CD14-positive monocyte (primary cell): ENCODE results near the gene SCAMP5. TPM values are rescaled to one million over a fixed set of nuclear protein-coding genes. Genes with fewer than 3 reads are reported as not detected.

Source experiments
- DNase-seq, 3 donors: peaks; one replicate each; pipeline ENCODE4 v3.0.0-alpha.2; 2011 to 2022
- H2AFZ ChIP-seq: 2 replicates; pipeline ENCODE4 v1.6.0; 2012; ENCODE audit warnings: mild to moderate bottlenecking, low read depth, low read length, inconsistent platforms; ENCODE audit not compliant: insufficient read depth, poor library complexity, severe bottlenecking
- H3K27ac ChIP-seq, 2 donors: 1 replicate in 1 of 2; 2 replicates in 1 of 2; pipeline ENCODE4 v1.5.1; 2012 to 2013; ENCODE audit warnings: low read length in 2 of 2, control low read depth in 1 of 2, inconsistent platforms in 1 of 2, low read depth in 1 of 2, mild to moderate bottlenecking in 1 of 2
- H3K27me3 ChIP-seq, 2 donors: one replicate each; pipeline versions ENCODE4 v1.6.0 to v1.6.1; 2011 to 2013; ENCODE audit warnings: low read length in 2 of 2; ENCODE audit not compliant: control insufficient read depth in 2 of 2, insufficient read depth in 2 of 2
- H3K36me3 ChIP-seq, 2 donors: replicated peaks in 1 of 2; 1 replicate in 1 of 2; 2 replicates in 1 of 2; pipeline versions ENCODE4 v1.5.1 to v1.6.1; 2012 to 2013; ENCODE audit warnings: low read length in 2 of 2, control low read depth in 1 of 2, inconsistent platforms in 1 of 2, mild to moderate bottlenecking in 1 of 2; ENCODE audit not compliant: insufficient read depth in 2 of 2, control insufficient read depth in 1 of 2
- H3K4me1 ChIP-seq, 2 donors: 1 replicate in 1 of 2; 2 replicates in 1 of 2; pipeline versions ENCODE4 v1.5.1 to v1.6.1; 2012 to 2013; ENCODE audit warnings: low read length in 2 of 2, control low read depth in 1 of 2, inconsistent platforms in 1 of 2, mild to moderate bottlenecking in 1 of 2, moderate library complexity in 1 of 2; ENCODE audit not compliant: insufficient read depth in 2 of 2, control insufficient read depth in 1 of 2
- H3K4me2 ChIP-seq: replicated peaks from 2 replicates; pipeline ENCODE3; 2012; ENCODE audit warnings: low read length, moderate library complexity, mild to moderate bottlenecking; ENCODE audit not compliant: poor library complexity, severe bottlenecking; ENCODE audit errors: extremely low read depth
- H3K4me3 ChIP-seq, 3 experiments: fragments of 200-600 bp in 1 of 3; sonication (generic) in 1 of 3; replicated peaks in 1 of 3; 1 replicate in 2 of 3; 2 replicates in 1 of 3; pipeline ENCODE4 v1.5.1; 2011 to 2013; ENCODE audit warnings: low read length in 3 of 3, mild to moderate bottlenecking in 3 of 3, control low read depth in 2 of 3, low read depth in 2 of 3, inconsistent platforms in 1 of 3, moderate library complexity in 1 of 3
- H3K79me2 ChIP-seq: 2 replicates; pipeline ENCODE4 v1.6.0; 2012; ENCODE audit warnings: mild to moderate bottlenecking, control low read depth, inconsistent platforms, low read length, moderate library complexity; ENCODE audit not compliant: insufficient read depth
- H3K9ac ChIP-seq: 2 replicates; pipeline ENCODE4 v1.6.0; 2017; ENCODE audit warnings: low read length, mild to moderate bottlenecking; ENCODE audit not compliant: insufficient read depth, poor library complexity, severe bottlenecking
- H3K9me3 ChIP-seq, 2 donors: replicated peaks in 1 of 2; 1 replicate in 1 of 2; 2 replicates in 1 of 2; pipeline versions ENCODE4 v1.5.1 to v1.6.1; 2012 to 2013; ENCODE audit warnings: low read length in 2 of 2, control low read depth in 1 of 2; ENCODE audit not compliant: control insufficient read depth in 1 of 2, insufficient read depth in 1 of 2
- H4K20me1 ChIP-seq: 2 replicates; pipeline ENCODE4 v1.6.0; 2012; ENCODE audit warnings: mild to moderate bottlenecking, low read length, control low read depth, moderate library complexity; ENCODE audit not compliant: insufficient read depth
- H3K27ac Mint-ChIP-seq, 7 donors: one replicate each; pipeline ENCODE4 v1.8.0; 2020; ENCODE audit warnings: mild to moderate bottlenecking in 7 of 7, mixed read lengths in 7 of 7, moderate library complexity in 6 of 7, inconsistent platforms in 2 of 7
- H3K27me3 Mint-ChIP-seq, 3 donors: one replicate each; pipeline ENCODE4 v1.8.0; 2021 to 2022; ENCODE audit warnings: low read depth in 3 of 3, mild to moderate bottlenecking in 3 of 3, mixed read lengths in 3 of 3, moderate library complexity in 3 of 3, inconsistent platforms in 1 of 3
- H3K36me3 Mint-ChIP-seq, 2 donors: one replicate each; pipeline ENCODE4 v1.8.0; 2020; ENCODE audit warnings: mixed read lengths in 2 of 2, inconsistent platforms in 1 of 2, mild to moderate bottlenecking in 1 of 2
- H3K4me1 Mint-ChIP-seq: one replicate; pipeline ENCODE4 v1.8.0; 2020; ENCODE audit warnings: mild to moderate bottlenecking, mixed read lengths
- H3K4me3 Mint-ChIP-seq, 2 donors: one replicate each; pipeline ENCODE4 v1.8.0; 2020; ENCODE audit warnings: mild to moderate bottlenecking in 2 of 2, mixed read lengths in 2 of 2, moderate library complexity in 1 of 2
- H3K9me3 Mint-ChIP-seq, 7 donors: one replicate each; pipeline ENCODE4 v1.8.0; 2020 to 2022; ENCODE audit warnings: mixed read lengths in 7 of 7, mild to moderate bottlenecking in 6 of 7, moderate library complexity in 6 of 7, inconsistent platforms in 2 of 7
- CTCF ChIP-seq: fragments of 200-600 bp; IDR thresholded peaks from one replicate; pipeline ENCODE4 v1.8.0; 2022; ENCODE audit warnings: antibody characterized with exemption, mild to moderate bottlenecking
- WGBS: methylation state at CpG from one replicate; pipeline ENCODE4 v1.1.5; 2013; ENCODE audit warnings: missing lambda C conversion rate; ENCODE audit not compliant: insufficient coverage; 5-methylcytosine and 5-hydroxymethylcytosine counted together
- intact Hi-C, 2 donors: fragments of 100-400 bp; cut with micrococcal nuclease; formaldehyde crosslinking; loops; one replicate each; pipeline versions ENCODE4 v1.15.0 to v1.15.1; 2023
- polyA plus RNA-seq, 3 donors: library from polyadenylated mRNA; depleted of rRNA in 1 of 3; unstranded in 2 of 3; stranded (reverse) in 1 of 3; fragments of 300-500 nt in 2 of 3; fragments of >200 nt in 1 of 3; fragmentation: Illumina TruSeq in 2 of 3; gene quantifications; 1 replicate in 2 of 3; 2 replicates in 1 of 3; pipeline ENCODE4 v1.2.3, GENCODE V29; 2012 to 2021

SCAMP5 gene
- polyA plus RNA-seq, 3 donors = 0.08 to 0.32 TPM; not detected in 1

GRCh38 chr15:75061272-75061671 lies 65.9 kb downstream of the SCAMP5 start:
- no peak overlapping the region for H3K4me2 ChIP-seq
- H3K36me3 Mint-ChIP-seq = peaks cover 3 to 5% of the 10 kb centered on the region in 2 donors
- peaks cover 57 to 64% of the 10 kb centered on the region in 2 donors for H3K4me1 ChIP-seq

GRCh38 chr15:75062706-75063105 lies 67.3 kb downstream of the SCAMP5 start:
- H3K36me3 ChIP-seq = no peaks in the 10 kb centered on the region
- no peak overlapping the region for H3K4me2 ChIP-seq
- no peaks in the 10 kb centered on the region for H3K9me3 ChIP-seq
- no peak overlapping the region for H3K27ac ChIP-seq
- Mint-ChIP-seq H3K27me3 (peaks cover 0 to 5% (median 0%) of the 10 kb centered on the region in 3 donors), H3K4me1 (peaks cover 71% of the 10 kb centered on the region), H3K36me3 (peaks cover 6 to 13% of the 10 kb centered on the region in 2 donors), H3K4me3 (no peak overlapping the region), H3K27ac (peak overlapping the region in 3 of 7 donors; percentile 86 to 93 (median 90)), H3K9me3 (peaks cover 0 to 2% (median 0%) of the 10 kb centered on the region in 7 donors)
- no peaks in the 10 kb centered on the region for H3K79me2 ChIP-seq
- DNase-seq = no peak
- H2AFZ ChIP-seq = no peak overlapping the region
- H4K20me1 ChIP-seq = no peaks in the 10 kb centered on the region
- no peak overlapping the region for H3K9ac ChIP-seq
- no peak for TF ChIP-seq CTCF
- no peaks in the 10 kb centered on the region for H3K27me3 ChIP-seq
- peaks cover 70 to 71% of the 10 kb centered on the region in 2 donors for H3K4me1 ChIP-seq
- intact Hi-C loops = no loop called here
- no peak overlapping the region for H3K4me3 ChIP-seq
- 50% methylated on average over 2 of the region's 3 CpGs for WGBS

More at GRCh38 chr15:75061272-75061671, 65.9 kb downstream of the SCAMP5 start:
- Mint-ChIP-seq H3K9me3 (peaks cover 0 to 2% (median 0%) of the 10 kb centered on the region in 7 donors), H3K4me1 (peaks cover 66% of the 10 kb centered on the region), H3K27me3 (peaks cover 0 to 5% (median 0%) of the 10 kb centered on the region in 3 donors), H3K4me3 (peak overlapping the region in 1 of 2 donors; percentile 7), H3K27ac (peak overlapping the region; percentile 77 to 93 (median 86))
- intact Hi-C loops = no loop called here
- Histone ChIP-seq H3K27me3 (no peaks in the 10 kb centered on the region), H3K9me3 (no peaks in the 10 kb centered on the region), H4K20me1 (no peaks in the 10 kb centered on the region), H3K36me3 (no peaks in the 10 kb centered on the region), H3K27ac (peak overlapping the region; percentile 58 to 74), H2AFZ (no peak overlapping the region), H3K9ac (no peak overlapping the region), H3K79me2 (no peaks in the 10 kb centered on the region), H3K4me3 (no peak overlapping the region)
- TF ChIP-seq CTCF = no peak
- peak; percentile 75 to 81 (median 76) for DNase-seq
